ENCODE results near the gene SH3GL3. TPM values are rescaled to one million over a fixed set of nuclear protein-coding genes. Genes with fewer than 3 reads are reported as not detected.

The SH3GL3 gene
- total and polyA plus RNA-seq, 4 donors: 0.31 to 8.4 (median 2.3) TPM

DNA sequence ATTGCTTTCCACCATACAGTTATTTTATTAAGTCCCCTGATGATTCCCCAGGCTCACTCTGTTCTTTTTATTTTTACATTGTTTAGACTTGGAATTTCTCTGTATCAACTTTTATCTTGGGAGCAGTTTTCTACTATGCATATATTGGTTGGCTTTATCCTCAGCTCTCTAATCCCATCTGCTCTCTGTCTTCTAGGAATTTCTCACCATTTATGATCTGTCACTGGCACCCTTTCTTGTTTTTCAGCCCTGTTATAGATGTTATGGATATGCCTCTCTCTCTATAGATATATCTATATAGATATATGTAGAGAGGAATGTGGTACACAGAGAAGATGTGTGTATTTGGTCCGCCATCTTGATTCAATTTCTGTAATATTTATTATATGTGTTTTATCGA is 90.5 kb downstream of the SH3GL3 start:
- Histone ChIP-seq H3K36me3 (ENCODE audit: control insufficient read depth in 4 of 4, insufficient read depth in 4 of 4, low read length in 4 of 4) (no peaks in the 10 kb centered on the region), H3K27me3 (ENCODE audit: control insufficient read depth in 3 of 3, insufficient read depth in 3 of 3, low read length in 2 of 3) (no peaks in the 10 kb centered on the region), H3K9ac (ENCODE audit: insufficient read depth in 1 of 2, low read length in 2 of 2) (no peak overlapping the region), H3K4me1 (ENCODE audit: control insufficient read depth in 5 of 5, insufficient read depth in 5 of 5, low read length in 5 of 5) (no peaks in the 10 kb centered on the region), H3K4me3 (no peak overlapping the region), H3K27ac (ENCODE audit: low read depth in 1 of 2, low read length in 1 of 2) (no peak overlapping the region), H3K9me3 (ENCODE audit: control insufficient read depth in 4 of 4, insufficient read depth in 3 of 4, low read length in 3 of 4) (no peaks in the 10 kb centered on the region)
- TF ChIP-seq, protein P1, sequence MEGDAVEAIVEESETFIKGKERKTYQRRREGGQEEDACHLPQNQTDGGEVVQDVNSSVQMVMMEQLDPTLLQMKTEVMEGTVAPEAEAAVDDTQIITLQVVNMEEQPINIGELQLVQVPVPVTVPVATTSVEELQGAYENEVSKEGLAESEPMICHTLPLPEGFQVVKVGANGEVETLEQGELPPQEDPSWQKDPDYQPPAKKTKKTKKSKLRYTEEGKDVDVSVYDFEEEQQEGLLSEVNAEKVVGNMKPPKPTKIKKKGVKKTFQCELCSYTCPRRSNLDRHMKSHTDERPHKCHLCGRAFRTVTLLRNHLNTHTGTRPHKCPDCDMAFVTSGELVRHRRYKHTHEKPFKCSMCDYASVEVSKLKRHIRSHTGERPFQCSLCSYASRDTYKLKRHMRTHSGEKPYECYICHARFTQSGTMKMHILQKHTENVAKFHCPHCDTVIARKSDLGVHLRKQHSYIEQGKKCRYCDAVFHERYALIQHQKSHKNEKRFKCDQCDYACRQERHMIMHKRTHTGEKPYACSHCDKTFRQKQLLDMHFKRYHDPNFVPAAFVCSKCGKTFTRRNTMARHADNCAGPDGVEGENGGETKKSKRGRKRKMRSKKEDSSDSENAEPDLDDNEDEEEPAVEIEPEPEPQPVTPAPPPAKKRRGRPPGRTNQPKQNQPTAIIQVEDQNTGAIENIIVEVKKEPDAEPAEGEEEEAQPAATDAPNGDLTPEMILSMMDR (IDR thresholded peaks at IDR 0.05; ENCODE audit: control extremely low read depth, extremely low read depth): no peak
- WGBS, 2 donors: 98 to 99% methylated on average over 2 of the region's 2 CpGs
- DNase-seq (no peak), ATAC-seq (ENCODE audit: insufficient read depth, low FRiP score) (no peak)

DNA sequence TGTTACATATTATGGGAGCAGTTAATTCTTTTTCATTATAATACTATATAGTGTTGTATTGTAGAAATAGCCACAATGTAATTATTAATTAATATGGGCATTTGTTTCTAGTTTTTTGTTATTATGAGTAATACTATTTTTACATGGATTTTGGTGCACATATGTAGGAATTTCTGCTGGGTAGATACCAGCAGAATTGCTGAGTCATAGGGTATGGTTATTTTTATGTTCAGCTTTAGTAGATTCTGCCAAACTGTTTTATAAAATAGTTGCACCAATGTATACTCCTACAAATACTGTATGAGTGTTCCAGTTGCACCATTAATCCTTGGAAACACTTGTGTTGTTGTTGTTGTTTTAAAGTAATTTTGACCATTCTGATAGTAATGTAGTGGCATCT is 91.5 kb downstream of the SH3GL3 start:
- Histone ChIP-seq H3K27me3 (ENCODE audit: control insufficient read depth in 3 of 3, insufficient read depth in 3 of 3, low read length in 2 of 3) (no peaks in the 10 kb centered on the region), H3K9ac (ENCODE audit: insufficient read depth in 1 of 2, low read length in 2 of 2) (no peak overlapping the region), H3K27ac (ENCODE audit: low read depth in 1 of 2, low read length in 1 of 2) (no peak overlapping the region), H3K4me3 (no peak overlapping the region), H3K4me1 (ENCODE audit: control insufficient read depth in 5 of 5, insufficient read depth in 5 of 5, low read length in 5 of 5) (no peaks in the 10 kb centered on the region), H3K9me3 (ENCODE audit: control insufficient read depth in 4 of 4, insufficient read depth in 3 of 4, low read length in 3 of 4) (no peaks in the 10 kb centered on the region), H3K36me3 (ENCODE audit: control insufficient read depth in 4 of 4, insufficient read depth in 4 of 4, low read length in 4 of 4) (no peaks in the 10 kb centered on the region)
- DNase-seq: no peak
- TF ChIP-seq, protein P1 (IDR thresholded peaks at IDR 0.05; ENCODE audit: control extremely low read depth, extremely low read depth): no peak
- ATAC-seq (ENCODE audit: insufficient read depth, low FRiP score): no peak

DNA sequence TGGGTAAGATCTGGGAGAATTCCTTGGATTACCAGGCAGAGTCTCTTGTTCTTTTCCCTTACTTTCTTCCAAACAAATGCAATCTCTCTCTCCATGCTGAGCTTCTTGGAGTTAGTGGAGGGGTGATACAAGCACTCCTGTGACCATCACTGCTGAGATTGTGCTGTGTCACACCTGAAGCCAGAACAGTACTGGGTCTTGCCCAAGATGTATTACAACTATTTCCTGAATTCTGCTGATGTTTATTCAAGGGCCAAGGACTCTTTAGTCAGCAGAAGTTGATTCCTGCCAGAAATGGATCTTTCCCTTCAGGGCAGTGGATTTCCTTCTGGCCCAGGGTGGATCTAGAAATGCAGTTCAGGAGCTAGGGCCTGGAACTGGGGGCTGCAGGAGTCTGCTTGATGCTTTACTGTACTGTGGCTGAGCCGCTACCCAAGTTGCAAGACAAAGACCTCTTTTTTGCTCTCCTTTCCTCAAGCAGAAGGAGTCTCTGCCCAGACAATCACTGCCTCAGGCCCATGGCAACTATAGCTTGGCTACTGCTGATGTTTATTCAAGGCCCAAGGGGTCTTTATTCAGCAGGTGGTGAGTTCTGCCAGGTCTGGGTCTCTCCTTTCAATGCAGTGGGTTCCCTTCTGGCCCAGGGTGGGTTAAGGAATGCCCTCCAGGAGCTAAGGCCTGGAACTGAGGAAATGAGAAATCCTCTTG is 98.8 kb downstream of the SH3GL3 start:
- H3K27me3 ChIP-seq (ENCODE audit: control insufficient read depth in 3 of 3, insufficient read depth in 3 of 3, low read length in 2 of 3): no peaks in the 10 kb centered on the region
- H3K27ac ChIP-seq (ENCODE audit: low read depth in 1 of 2, low read length in 1 of 2): no peak overlapping the region
- H3K4me1 ChIP-seq (ENCODE audit: control insufficient read depth in 5 of 5, insufficient read depth in 5 of 5, low read length in 5 of 5): peaks cover 0 to 5% (median 0%) of the 10 kb centered on the region in 5 donors
- 88 to 95% methylated on average over 1 of the region's 1 CpG for WGBS, 2 donors
- ATAC-seq (ENCODE audit: insufficient read depth, low FRiP score) (no peak), DNase-seq (peak in 1 of 3 donors; percentile 6)
- H3K9ac ChIP-seq (ENCODE audit: insufficient read depth in 1 of 2, low read length in 2 of 2): peak overlapping the region in 1 of 2 donors; percentile 11
- TF ChIP-seq, protein P1 (IDR thresholded peaks at IDR 0.05; ENCODE audit: control extremely low read depth, extremely low read depth): no peak
- H3K9me3 ChIP-seq (ENCODE audit: control insufficient read depth in 4 of 4, insufficient read depth in 3 of 4, low read length in 3 of 4): peaks cover 0 to 10% (median 0%) of the 10 kb centered on the region in 4 donors
- H3K4me3 ChIP-seq: no peak overlapping the region
- H3K36me3 ChIP-seq (ENCODE audit: control insufficient read depth in 4 of 4, insufficient read depth in 4 of 4, low read length in 4 of 4): no peaks in the 10 kb centered on the region

DNA sequence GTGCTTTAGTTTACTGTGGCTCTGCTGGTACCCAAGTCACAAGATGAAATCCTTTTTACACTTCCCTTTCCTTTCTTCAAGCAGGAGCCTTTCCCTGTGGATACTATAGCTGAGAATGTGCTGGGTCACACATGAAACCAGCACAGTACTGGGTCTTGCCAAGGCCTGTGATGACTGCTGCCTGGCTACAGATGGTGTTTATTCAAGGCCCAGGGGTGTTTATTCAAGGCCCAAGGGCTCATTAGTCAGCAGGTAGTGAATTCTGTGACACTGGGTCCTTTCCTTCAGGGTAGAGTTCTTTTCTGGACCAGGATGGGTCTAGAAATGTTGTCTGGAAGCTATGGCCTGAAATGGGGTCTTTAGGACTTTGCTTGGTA is 99.4 kb downstream of the SH3GL3 start:
- H3K9ac ChIP-seq (ENCODE audit: insufficient read depth in 1 of 2, low read length in 2 of 2): no peak overlapping the region
- no peak overlapping the region for H3K4me3 ChIP-seq
- TF ChIP-seq, protein P1 (IDR thresholded peaks at IDR 0.05; ENCODE audit: control extremely low read depth, extremely low read depth): no peak
- no peaks in the 10 kb centered on the region for H3K36me3 ChIP-seq (ENCODE audit: control insufficient read depth in 4 of 4, insufficient read depth in 4 of 4, low read length in 4 of 4)
- DNase-seq (no peak), ATAC-seq (ENCODE audit: insufficient read depth, low FRiP score) (no peak)
- no peaks in the 10 kb centered on the region for H3K27me3 ChIP-seq (ENCODE audit: control insufficient read depth in 3 of 3, insufficient read depth in 3 of 3, low read length in 2 of 3)
- peaks cover 0 to 10% (median 0%) of the 10 kb centered on the region in 4 donors for H3K9me3 ChIP-seq (ENCODE audit: control insufficient read depth in 4 of 4, insufficient read depth in 3 of 4, low read length in 3 of 4)
- peaks cover 0 to 5% (median 0%) of the 10 kb centered on the region in 5 donors for H3K4me1 ChIP-seq (ENCODE audit: control insufficient read depth in 5 of 5, insufficient read depth in 5 of 5, low read length in 5 of 5)
- H3K27ac ChIP-seq (ENCODE audit: low read depth in 1 of 2, low read length in 1 of 2): no peak overlapping the region

Measured in lung (tissue), 12 donors.